H54 (cell line): ENCODE data around the gene RHBDL3.

Source experiments
- DNase-seq: peaks from one replicate; pipeline ENCODE4 v3.0.0; 2011; ENCODE audit warnings: low spot score, mixed read lengths; ENCODE audit not compliant: insufficient read length
- FAIRE-seq: peaks from 3 replicates; lab custom pipeline; 2011; peaks lifted over from hg19 to GRCh38; lab: Jason Lieb, UNC
- POLR2A ChIP-seq: IDR thresholded peaks from 2 replicates; pipeline ENCODE4 v1.6.1; 2011; ENCODE audit warnings: low read depth, mild to moderate bottlenecking, low read length

Gene RHBDL3

DNA sequence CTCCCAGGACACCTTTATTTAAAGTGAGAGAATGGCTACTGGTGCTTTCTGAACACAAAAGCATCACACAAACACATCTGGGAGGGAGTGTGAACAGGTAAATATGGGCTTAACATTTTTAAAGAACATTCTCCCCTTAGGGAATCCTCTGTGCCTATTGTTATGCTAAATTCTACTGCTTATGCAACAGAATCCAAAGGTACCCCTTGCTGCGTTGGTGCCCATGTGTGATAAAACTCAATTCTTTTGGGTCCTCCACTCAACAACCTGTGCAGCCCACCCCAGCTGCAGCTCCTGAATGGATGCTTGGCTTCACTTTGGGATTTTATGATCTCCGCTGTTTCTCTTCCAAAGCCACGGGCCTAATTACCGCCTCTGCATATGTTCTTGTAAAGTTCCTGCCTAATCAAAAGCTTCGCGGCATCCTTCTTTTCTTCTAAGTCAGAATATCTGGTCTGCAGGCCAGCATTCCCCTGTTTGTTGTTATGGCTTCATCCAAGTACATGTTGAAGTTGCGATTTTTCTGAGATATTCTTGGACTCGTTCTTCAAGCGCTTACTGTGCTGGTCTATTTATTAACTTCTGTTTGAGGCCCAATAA is 23.9 kb downstream of the RHBDL3 start:
- TF ChIP-seq POLR2A, result no peak
- DNase-seq (no peak), FAIRE-seq (no peak)

DNA sequence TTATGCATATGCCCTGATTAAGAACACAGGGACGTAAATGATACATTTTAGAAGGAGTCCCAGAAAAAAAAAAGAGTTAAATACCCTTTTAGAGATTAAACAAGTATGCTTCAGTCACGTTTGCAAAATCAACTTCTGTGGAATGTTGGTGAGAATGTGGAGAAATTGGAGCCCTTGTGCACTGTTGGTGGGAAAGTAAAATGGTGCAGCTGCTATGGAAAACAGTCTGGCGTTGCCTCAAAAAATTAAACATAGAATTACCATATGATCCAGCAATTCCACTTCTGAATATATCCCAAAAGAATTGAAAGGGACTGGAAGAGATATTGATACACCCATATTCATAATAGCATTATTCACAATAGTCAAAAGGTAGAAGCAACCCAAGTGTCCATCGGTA is 26.5 kb downstream of the RHBDL3 start:
- no peak for DNase-seq
- FAIRE-seq, result no peak
- TF ChIP-seq POLR2A, result no peak

DNA sequence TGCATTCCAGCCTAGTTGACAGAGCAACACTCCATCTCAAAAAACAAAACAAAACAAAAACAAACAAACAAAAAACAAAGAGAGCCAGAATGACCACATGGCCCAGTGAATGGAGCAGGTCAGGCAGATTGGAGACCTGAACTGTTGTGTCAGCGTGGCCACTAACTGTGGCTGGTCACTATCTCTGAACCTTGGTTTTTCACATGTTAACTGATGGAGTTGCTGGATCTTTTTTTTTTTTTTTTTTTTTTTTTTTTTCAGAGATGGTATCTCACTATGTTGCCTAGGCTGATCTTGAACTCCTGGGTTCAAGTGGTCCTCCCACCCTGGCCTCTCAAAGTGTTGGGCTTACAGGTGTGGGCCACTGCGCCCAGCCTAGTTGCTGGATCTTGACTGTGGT is 31.8 kb downstream of the RHBDL3 start:
- TF ChIP-seq POLR2A, result no peak
- FAIRE-seq (no peak), DNase-seq (no peak)

DNA sequence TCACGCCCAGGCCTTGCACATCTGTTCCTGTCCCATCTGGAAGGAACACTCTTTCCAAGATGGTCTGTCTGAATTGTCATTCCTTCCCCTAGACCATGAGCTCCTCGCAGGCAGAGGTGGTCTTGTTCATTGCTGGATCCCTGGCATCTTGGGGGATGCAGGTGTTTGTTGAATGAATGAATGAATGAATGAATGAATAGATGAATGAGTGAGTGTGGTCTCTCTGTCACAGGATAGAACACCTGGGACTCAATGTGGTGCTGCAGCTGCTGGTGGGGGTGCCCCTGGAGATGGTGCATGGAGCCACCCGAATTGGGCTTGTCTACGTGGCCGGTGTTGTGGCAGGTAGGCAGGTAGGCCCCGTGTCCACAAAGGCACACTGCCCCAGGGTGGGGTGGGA is 32.2 kb downstream of the RHBDL3 start:
- FAIRE-seq, result no peak
- no peak for DNase-seq
- TF ChIP-seq POLR2A, result no peak

DNA sequence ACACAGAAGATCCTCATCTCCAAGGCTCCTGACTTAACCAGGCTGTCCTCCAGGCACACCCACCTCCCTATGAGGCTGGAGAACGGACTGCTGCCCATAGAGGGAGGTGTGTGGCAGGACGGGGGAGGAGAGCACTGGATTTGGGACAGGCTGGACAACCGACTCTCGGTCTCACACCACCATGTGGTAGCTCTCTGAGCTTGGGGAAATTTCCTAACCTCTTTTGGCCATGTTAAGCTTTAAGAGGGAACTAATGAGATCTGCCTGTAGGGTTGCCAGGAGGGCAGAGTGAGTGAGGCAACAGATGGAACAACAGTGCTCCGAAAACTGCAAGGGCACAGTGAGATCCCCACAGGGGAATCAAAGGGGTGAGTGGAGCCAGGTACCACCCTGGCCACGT is 32.7 kb downstream of the RHBDL3 start:
- DNase-seq, result no peak
- no peak for TF ChIP-seq POLR2A
- no peak for FAIRE-seq

DNA sequence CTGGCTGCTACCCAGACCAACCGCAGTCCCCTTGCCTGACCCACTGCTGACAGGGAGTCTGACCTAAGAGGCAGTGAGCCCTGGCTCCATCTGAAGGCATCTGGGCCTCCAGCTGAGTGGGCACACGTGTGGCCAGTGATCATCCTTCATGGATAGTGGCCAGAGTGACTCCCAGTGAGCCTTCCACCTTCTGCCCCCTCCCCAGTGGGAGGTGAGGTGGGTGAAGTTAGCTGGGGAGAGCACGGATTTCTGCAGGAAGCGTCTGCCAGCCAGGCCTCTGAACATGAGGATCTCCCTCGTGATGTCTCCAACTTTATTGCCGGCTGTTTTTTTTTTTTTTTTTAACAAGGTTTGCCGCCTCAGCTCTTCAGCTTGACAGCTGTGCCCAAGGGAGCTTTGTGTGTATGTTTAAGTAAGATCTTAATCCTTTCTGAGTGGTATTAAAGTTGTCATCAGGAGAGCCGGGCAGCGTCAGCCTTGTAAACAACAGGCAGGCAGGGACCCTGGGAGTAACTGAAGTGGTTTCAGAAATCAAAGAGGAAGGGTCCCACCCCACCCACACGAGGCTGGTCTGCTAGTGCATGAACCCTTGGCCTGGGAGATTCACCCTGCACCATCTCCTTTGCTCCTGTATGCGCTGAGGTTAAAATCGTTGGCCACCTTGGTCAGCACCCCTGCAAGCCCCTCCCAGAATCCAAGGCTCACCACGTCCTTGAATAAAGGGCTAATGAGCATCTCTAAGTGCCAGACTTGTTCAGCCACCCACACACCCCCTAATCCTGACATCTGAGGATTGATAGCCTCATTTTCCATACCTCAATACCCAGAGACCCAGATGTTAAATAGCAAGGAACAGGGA is 33.3 kb downstream of the RHBDL3 start:
- no peak; the same call in 1 of the 2 replicates for TF ChIP-seq POLR2A
- DNase-seq (no peak), FAIRE-seq (no peak)

DNA sequence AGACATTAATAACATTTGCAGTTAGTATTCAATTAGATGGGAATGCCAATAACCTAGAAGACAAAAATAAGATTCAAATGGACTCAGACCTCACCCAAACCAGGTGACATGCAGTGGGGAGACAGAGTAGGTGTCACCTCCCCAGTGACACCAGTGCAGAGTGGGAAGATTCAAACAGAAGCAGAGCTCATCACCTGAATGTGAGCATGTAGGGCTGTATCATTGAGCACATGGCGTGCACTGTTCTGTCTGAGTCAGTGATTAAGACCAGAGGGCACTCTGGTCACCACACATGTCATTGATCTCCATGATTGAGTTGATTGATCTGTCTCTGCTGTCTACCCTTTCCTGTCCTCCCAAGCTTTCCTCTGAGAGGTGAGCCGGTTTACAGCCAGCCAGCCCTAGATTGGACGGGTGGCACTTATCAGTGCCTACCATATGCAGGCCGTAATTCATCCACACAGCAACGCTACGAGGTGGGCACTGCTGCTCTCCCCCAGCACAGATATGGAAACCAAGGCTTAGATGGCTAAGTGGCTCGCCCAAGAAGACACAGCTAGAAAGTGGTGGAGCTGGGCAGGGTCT is 34.0 kb downstream of the RHBDL3 start:
- FAIRE-seq (no peak), DNase-seq (no peak)
- no peak for TF ChIP-seq POLR2A

DNA sequence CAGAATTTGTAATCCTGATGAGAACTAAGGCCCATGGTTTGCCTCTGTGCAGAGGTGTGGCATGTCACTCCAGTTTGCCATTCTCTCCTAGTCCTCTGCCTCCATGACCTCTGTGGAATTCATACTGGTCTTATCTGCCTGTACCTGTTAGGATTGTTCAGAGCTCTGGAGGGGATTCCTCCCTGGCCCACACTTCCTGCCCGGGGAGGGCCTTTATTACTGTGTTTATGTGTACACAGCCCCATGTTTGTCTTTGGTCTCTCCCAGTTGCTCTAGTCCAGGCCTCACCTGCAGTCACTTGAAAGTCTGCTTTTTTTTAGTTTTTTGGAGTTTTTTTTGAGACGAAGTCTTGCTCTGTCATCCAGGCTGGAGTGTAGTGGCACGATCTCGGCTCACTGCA is 36.4 kb downstream of the RHBDL3 start:
- no peak for TF ChIP-seq POLR2A
- DNase-seq (no peak), FAIRE-seq (no peak)

DNA sequence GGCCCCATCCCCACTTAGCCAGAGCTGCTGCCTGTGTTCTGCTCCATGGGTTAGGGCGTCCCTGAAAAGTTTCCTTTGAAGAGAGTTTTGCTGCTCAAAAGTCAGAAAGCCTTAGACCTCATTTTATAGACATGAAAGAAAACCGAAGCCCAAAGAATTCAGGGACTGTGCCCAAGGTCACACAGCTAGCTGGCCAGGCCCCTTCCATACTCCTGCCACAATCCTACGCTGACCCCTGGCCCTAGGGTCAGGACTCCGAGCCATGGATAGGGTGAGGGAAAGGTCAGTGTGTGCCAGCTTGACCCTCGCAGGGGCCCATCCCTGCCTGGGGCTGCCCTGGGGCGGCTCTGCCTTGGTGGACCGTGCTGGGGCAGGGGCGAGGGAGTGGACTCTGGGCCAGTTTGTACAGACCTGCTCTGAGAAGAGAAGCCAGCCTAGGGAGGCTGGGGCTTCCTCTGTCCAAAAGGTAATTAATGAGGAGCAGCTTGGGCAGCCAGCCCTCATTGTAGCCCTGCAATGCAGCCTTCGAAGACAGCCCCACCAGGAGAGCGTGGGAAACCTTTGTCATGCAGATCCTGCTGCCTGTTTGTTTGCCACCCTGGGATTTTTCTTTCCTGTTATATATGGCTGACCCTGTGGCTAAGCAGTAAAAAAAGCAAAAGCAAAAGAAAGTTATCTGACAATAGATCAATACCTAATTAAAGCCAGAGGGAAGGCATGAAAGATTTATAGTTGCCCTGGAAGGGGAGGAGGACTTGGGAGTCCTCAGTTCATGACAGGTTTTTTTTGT is 37.4 kb downstream of the RHBDL3 start:
- no peak for FAIRE-seq
- DNase-seq, result no peak
- no peak for TF ChIP-seq POLR2A

DNA sequence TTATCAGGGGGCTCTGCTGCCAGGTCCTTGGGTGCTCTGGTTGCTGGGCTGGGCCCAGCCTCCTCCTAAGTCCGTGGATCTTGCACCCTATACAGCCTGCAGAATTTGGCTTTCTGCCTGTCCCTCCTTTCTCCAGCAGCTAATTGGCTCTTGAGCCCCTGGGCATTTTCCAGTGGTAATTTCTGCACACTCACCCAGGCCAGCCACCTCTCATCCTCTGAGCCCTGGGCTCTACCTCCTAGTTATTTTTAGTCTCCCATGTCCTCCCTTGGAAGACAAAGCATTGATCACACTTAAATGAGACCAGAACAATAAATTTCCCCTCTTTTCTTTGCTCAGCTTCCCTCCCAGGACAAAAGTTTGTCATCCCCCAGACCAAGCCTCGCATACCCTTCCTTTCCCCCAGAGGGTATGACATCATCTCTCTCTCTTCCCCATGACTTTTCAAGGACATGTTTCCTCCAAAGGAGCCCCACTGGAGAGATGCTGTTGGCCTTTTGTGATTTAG is 38.2 kb downstream of the RHBDL3 start:
- DNase-seq, result no peak
- FAIRE-seq, result no peak
- no peak for TF ChIP-seq POLR2A

DNA sequence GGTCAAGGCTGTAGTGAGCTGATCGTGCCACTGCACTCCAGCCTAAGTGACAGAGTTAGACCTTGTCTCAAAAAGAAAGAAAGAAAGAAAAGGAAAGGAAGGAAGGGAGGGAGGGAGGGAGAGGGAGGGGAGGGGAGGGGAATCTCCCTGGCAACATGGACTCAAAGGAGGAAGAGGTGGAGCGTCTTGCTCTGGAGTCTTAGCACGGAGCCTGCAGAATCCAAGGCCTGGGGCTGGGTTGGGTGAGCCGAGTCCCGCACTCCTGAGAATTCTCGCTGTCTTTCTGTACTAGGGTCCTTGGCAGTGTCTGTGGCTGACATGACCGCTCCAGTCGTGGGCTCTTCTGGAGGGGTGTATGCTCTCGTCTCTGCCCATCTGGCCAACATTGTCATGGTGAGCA is 39.4 kb downstream of the RHBDL3 start:
- no peak for TF ChIP-seq POLR2A
- no peak for DNase-seq
- FAIRE-seq, result no peak

DNA sequence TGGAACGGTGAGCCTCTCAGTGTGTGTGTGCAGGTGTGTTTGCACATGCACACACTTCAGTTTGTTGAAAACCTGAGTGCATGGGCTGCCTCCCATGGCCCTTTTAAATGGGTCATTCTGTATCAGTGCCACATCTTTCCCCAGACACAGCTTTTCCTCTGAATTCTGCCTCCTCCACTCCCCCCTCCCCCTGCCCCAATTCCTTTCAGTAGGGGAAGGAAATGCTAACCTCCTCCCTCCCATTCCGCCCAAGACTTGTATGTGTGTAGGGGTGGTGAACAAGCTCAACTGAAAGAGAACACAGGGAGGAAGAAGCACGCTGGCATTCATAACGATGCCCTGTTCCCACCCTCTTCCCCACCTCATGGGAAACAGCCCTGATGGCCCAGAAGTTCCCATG is 42.0 kb downstream of the RHBDL3 start:
- no peak for DNase-seq
- no peak for FAIRE-seq
- TF ChIP-seq POLR2A, result no peak

DNA sequence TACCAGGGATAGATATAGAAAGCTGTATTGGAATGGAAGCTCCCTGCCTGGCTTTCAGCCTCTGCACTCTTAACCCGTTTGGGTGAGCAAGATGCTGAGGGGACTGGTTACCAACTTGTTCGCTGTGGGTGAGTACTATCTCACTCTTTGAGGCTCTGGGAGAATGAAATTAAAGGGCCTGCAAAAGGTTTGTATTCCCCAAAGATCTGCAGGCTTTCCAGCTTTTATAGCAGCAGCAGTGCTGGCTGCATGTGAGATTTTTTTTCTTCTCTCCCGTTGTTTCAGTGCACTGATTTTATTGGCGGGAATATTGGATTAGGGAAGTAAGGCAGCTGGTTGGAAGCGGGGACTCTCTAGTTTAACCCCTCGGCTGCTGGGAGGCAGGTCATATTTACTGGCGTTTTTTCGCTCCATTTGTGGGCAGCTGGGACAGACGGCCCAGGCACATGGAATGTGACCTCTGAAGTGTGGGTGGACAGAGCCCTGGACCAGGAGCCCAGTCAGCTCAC is 45.5 kb downstream of the RHBDL3 start:
- no peak for TF ChIP-seq POLR2A
- DNase-seq (no peak), FAIRE-seq (no peak)

DNA sequence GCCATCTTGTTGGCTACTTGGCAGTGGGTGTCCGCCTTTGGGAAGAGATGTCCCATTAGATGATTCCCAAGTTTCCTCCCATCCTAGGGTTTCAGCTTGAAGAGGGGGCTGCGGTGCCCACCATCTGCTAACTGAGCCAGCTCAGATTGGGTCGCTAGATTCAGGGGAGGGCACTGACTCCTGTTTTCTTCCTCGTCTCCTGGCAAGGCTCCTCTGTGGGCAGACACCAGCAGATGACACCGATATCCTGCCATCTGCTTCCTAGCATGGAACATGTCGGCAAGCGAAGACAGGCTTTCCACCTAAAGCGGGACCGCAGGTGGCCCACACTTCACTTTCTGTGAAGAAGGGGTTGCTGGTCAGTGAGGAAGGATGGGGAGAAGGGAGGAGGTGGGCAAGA is 49.0 kb downstream of the RHBDL3 start:
- FAIRE-seq (no peak), DNase-seq (no peak)
- no peak for TF ChIP-seq POLR2A
